ENCODE data around the gene CCDC82.

DNA sequence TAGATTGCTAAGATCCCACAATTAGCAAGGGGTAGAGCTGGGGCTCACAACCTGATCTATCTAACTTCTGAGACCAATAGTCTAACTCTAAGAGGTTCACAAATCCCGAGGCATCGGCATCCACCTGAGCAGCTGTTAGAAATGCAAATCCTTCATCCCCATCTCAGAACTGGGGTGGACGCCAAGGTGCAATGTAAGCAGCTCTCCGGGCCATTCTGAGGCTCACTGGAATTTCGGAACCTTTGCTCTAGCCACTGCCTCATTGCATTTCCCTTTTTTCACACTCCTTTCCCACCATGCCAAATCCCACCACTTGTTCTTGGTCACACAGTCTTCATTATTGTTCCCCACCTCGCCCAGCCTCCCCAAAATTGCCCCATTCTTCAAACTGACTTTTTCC lies 76.5 kb downstream of the CCDC82 start:
- TF ChIP-seq CTBP1 (IDR thresholded peaks at IDR 0.05; ENCODE audit: borderline replicate concordance), result no peak
- TF ChIP-seq L3MBTL2 (conservative IDR thresholded peaks at IDR 0.05), result no peak
- no peak for TF ChIP-seq HDGF (IDR thresholded peaks at IDR 0.05; ENCODE audit: borderline replicate concordance)
- TF ChIP-seq LEF1 (IDR thresholded peaks at IDR 0.05; ENCODE audit: borderline replicate concordance), result no peak
- no peak for TF ChIP-seq ZNF384 (IDR thresholded peaks at IDR 0.05)
- no peak for TF ChIP-seq SP1 (IDR thresholded peaks at IDR 0.05)
- TF ChIP-seq FOXK2 (IDR thresholded peaks at IDR 0.05), result no peak
- TF ChIP-seq BHLHE40 (IDR thresholded peaks at IDR 0.05; ENCODE audit: borderline replicate concordance), result no peak
- TF ChIP-seq TARDBP (IDR thresholded peaks at IDR 0.05), result no peak
- no peak for TF ChIP-seq FOXA1 (IDR thresholded peaks at IDR 0.05)
- TF ChIP-seq ELF4 (IDR thresholded peaks at IDR 0.05), result no peak
- TF ChIP-seq SUZ12 (IDR thresholded peaks at IDR 0.05), result no peak
- TF ChIP-seq NFRKB (IDR thresholded peaks at IDR 0.05), result no peak

Measured in HEK293T (cell line).